Activated T-helper 1 cell treated with anti-CD3 and anti-CD28 coated beads, Interleukin-2, amount 50 U/mL, for 16 hours (primary cell): ENCODE results near the gene SPHK2.
"Not testable (repeated sequence)": the region's sequence is repeated elsewhere in the genome, so short reads cannot be mapped to it uniquely, and the experiment has no call there.

Experiments
- DNase-seq, 2 donors: peaks; one replicate each; pipeline ENCODE4 v3.0.0-alpha.2; 2020; ENCODE audit warnings: low read depth in 1 of 2, low spot score in 1 of 2

The SPHK2 gene

GRCh38 chr19:48618916-48619691 lies at the start of gene SPHK2, which contains the start of gene RPL18:
Gene SPHK2, plus strand, starts transcription at chr19:48619506. Its CDS starts 1,009 bp downstream, at chr19:48620515.
Gene RPL18, minus strand, starts transcription at chr19:48619178. Its CDS starts 35 bp downstream, at chr19:48619143.
- peak; percentile 90 to 95 for DNase-seq

GRCh38 chr19:48569814-48570213 lies 49.5 kb upstream of the SPHK2 start:
- no peak for DNase-seq

- no peak for DNase-seq
These were observed 47.7 kb upstream of the SPHK2 start for GRCh38 chr19:48571378-48572162.

- DNase-seq = no peak
These were observed 46.2 kb upstream of the SPHK2 start for GRCh38 chr19:48573163-48573505.

- no peak for DNase-seq
These were observed 43.2 kb upstream of the SPHK2 start for GRCh38 chr19:48575931-48576622.

GRCh38 chr19:48577908-48578307 lies 41.4 kb upstream of the SPHK2 start:
- DNase-seq = not testable (repeated sequence)

GRCh38 chr19:48578891-48579290 lies 40.4 kb upstream of the SPHK2 start:
- no peak for DNase-seq

- DNase-seq = no peak
These were observed 37.1 kb upstream of the SPHK2 start for GRCh38 chr19:48582168-48582567.

- no peak for DNase-seq
These were observed 31.9 kb upstream of the SPHK2 start for GRCh38 chr19:48587387-48587786.

- DNase-seq = peak; percentile 73 to 88
These were observed 30.5 kb upstream of the SPHK2 start for GRCh38 chr19:48588670-48589401.

GRCh38 chr19:48591021-48591420 lies 28.3 kb upstream of the SPHK2 start:
- DNase-seq = no peak

- no peak for DNase-seq
These were observed 24.1 kb upstream of the SPHK2 start for GRCh38 chr19:48595171-48595570.

- no peak for DNase-seq
These were observed 23.5 kb upstream of the SPHK2 start for GRCh38 chr19:48595833-48596232.

- no peak for DNase-seq
These were observed 23.1 kb upstream of the SPHK2 start for GRCh38 chr19:48596237-48596636.

GRCh38 chr19:48596679-48597465 lies 22.4 kb upstream of the SPHK2 start:
- no peak for DNase-seq

- no peak for DNase-seq
These were observed 20.2 kb upstream of the SPHK2 start for GRCh38 chr19:48598996-48599700.

GRCh38 chr19:48600679-48601417 lies 18.5 kb upstream of the SPHK2 start:
- DNase-seq = no peak

GRCh38 chr19:48603001-48603400 lies 16.3 kb upstream of the SPHK2 start:
- DNase-seq = no peak

GRCh38 chr19:48603449-48603848 lies 15.9 kb upstream of the SPHK2 start:
- no peak for DNase-seq
